ENCODE data around the gene ZNF12. TPM values are rescaled to one million over a fixed set of nuclear protein-coding genes. Genes with fewer than 3 reads are reported as not detected.
"Not testable (repeated sequence)": the region's sequence is repeated elsewhere in the genome, so short reads cannot be mapped to it uniquely, and the experiment has no call there.

Gene ZNF12
- total and polyA plus RNA-seq, 10 of the 15 experiments (the other 5 are each of a cell fraction or from before 2014, with no cell fraction given) = 6.7 to 38.1 (median 14.4) TPM

DNA sequence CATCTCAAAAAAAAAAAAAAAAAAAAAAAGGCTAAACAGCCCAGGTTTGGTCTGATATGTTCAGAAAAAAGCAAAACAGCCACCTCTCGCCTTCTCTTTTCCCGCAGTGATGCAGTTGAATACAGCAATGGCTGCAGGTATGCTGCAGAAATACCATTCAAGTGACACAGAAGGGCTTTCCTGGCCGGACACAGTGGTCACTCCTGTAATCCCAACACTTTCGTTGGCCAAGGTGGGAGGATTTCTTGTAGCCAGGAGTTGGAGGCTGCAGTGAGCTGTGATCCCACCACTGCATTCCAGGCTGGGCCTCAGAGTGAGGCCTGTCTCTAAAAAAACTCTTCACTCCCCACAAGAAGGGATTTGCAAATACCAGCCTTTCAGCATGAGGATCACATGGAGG is 17.6 kb upstream of the ZNF12 start:
- SMC1A ChIA-PET (ENCODE audit: uncharacterized antibody, unreplicated experiment) = interaction anchor here (2.1 kb wide), 1 partner anchor 11 kb away, joined by 8 read pairs; no protein-coding TSS in a partner anchor
- DNase-seq (ENCODE audit: low read depth, low spot score); H3K4me3 ChIP-seq; H3K79me2 ChIP-seq (ENCODE audit: control insufficient read depth, insufficient read depth, low read length); H4K20me1 ChIP-seq (ENCODE audit: control insufficient read depth, insufficient read depth); H3K9me3 ChIP-seq (replicated peaks; ENCODE audit: control insufficient read depth, insufficient read depth, low read length); H3K4me2 ChIP-seq (ENCODE audit: control insufficient read depth, insufficient read depth); BruUV-seq (replicated peaks); intact Hi-C loops (cut with micrococcal nuclease; ENCODE audit: unreplicated experiment); ATAC-seq; H3K9ac ChIP-seq (ENCODE audit: control insufficient read depth, insufficient read depth, low read length); H3K27me3 ChIP-seq (replicated peaks in 1 of 2; ENCODE audit: control insufficient read depth in 2 of 2, insufficient read depth in 2 of 2, low read length in 1 of 2); FAIRE-seq; H3K36me3 ChIP-seq (ENCODE audit: control insufficient read depth in 2 of 2, insufficient read depth in 2 of 2, low read length in 1 of 2); RAD21 ChIA-PET (ENCODE audit: unreplicated experiment); in situ Hi-C loops (cut with MboI); H3K27ac ChIP-seq (ENCODE audit: control insufficient read depth, insufficient read depth); H2AFZ ChIP-seq (ENCODE audit: control insufficient read depth, low read depth, low read length): not testable (repeated sequence)
- POLR2A ChIA-PET = interaction anchor here (1.2 kb wide), 1 partner anchor 17 kb away, joined by 3 read pairs; the partner anchor contains the start of gene ZNF12
- CTCF ChIA-PET = interaction anchor here (1.3 kb wide), 1 partner anchor 23 kb away, joined by 3 read pairs; no protein-coding TSS in a partner anchor
- 93% methylated on average over 4 of the region's 4 CpGs for WGBS (ENCODE audit: insufficient coverage, insufficient replicate concordance, low lambda C conversion rate, missing lambda C conversion rate)
- H3K4me1 ChIP-seq (ENCODE audit: control insufficient read depth, insufficient read depth, low read length) = peaks cover 16% of the 10 kb centered on the region

DNA sequence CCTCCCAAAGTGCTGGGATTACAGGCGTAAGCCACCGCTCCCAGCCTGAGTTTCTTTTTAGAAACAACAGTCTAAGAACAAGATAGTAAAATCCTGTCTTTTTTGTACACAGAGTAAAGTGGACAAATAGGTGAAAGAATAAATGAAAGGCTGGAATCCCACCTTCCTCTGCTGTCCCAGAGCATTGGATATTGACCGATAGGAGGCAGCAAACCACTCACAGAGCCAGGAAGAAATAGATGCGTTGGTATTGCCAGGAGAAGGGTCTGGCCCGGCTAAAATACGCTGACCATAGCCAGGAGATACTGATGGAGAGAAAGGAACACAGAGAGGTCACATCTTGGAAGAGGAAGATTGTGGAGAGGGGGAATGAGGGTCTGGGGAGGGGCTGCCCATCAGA is 11.4 kb upstream of the ZNF12 start:
- H2AFZ ChIP-seq (ENCODE audit: control insufficient read depth, low read depth, low read length) = no peak overlapping the region
- no peaks in the 10 kb centered on the region; the same call in 2 of the 3 replicates for H3K9me3 ChIP-seq (replicated peaks; ENCODE audit: control insufficient read depth, insufficient read depth, low read length)
- no peak overlapping the region for H3K4me3 ChIP-seq
- RAD21 ChIA-PET (ENCODE audit: unreplicated experiment) = no interaction called here
- no peaks in the 10 kb centered on the region for H3K27me3 ChIP-seq (replicated peaks in 1 of 2; ENCODE audit: control insufficient read depth in 2 of 2, insufficient read depth in 2 of 2, low read length in 1 of 2)
- in situ Hi-C loops (cut with MboI) (no loop called here), intact Hi-C loops (cut with micrococcal nuclease; ENCODE audit: unreplicated experiment) (no loop called here)
- H3K27ac ChIP-seq (ENCODE audit: control insufficient read depth, insufficient read depth) = no peak overlapping the region
- H3K36me3 ChIP-seq (ENCODE audit: control insufficient read depth in 2 of 2, insufficient read depth in 2 of 2, low read length in 1 of 2) = no peaks in the 10 kb centered on the region
- FAIRE-seq (no peak), ATAC-seq (no peak), DNase-seq (ENCODE audit: low read depth, low spot score) (no peak)
- H4K20me1 ChIP-seq (ENCODE audit: control insufficient read depth, insufficient read depth) = no peaks in the 10 kb centered on the region
- no TSS peak for BruUV-seq (replicated peaks)
- no peaks in the 10 kb centered on the region for H3K4me1 ChIP-seq (ENCODE audit: control insufficient read depth, insufficient read depth, low read length)
- no peaks in the 10 kb centered on the region for H3K79me2 ChIP-seq (ENCODE audit: control insufficient read depth, insufficient read depth, low read length)
- no peak overlapping the region for H3K4me2 ChIP-seq (ENCODE audit: control insufficient read depth, insufficient read depth)
- SMC1A ChIA-PET (ENCODE audit: uncharacterized antibody, unreplicated experiment) = no interaction called here
- POLR2A ChIA-PET = no interaction called here
- CTCF ChIA-PET = no interaction called here
- WGBS (ENCODE audit: insufficient coverage, insufficient replicate concordance, low lambda C conversion rate, missing lambda C conversion rate) = 75% methylated on average over 6 of the region's 6 CpGs
- TF ChIP-seq NBN (IDR thresholded peaks at IDR 0.05) (no peak), CREM (IDR thresholded peaks at IDR 0.05; ENCODE audit: low read depth) (no peak), EED (IDR thresholded peaks at IDR 0.05; ENCODE audit: low read depth) (no peak), BACH1 (IDR thresholded peaks at IDR 0.05; ENCODE audit: borderline replicate concordance) (no peak), RAD21 (IDR thresholded peaks at IDR 0.05; ENCODE audit: insufficient read depth, low read depth, low read length) (peak; percentile 41), SMC3 (IDR thresholded peaks at IDR 0.05; ENCODE audit: borderline replicate concordance, low read length) (no peak)
- TF ChIP-seq, protein P1, sequence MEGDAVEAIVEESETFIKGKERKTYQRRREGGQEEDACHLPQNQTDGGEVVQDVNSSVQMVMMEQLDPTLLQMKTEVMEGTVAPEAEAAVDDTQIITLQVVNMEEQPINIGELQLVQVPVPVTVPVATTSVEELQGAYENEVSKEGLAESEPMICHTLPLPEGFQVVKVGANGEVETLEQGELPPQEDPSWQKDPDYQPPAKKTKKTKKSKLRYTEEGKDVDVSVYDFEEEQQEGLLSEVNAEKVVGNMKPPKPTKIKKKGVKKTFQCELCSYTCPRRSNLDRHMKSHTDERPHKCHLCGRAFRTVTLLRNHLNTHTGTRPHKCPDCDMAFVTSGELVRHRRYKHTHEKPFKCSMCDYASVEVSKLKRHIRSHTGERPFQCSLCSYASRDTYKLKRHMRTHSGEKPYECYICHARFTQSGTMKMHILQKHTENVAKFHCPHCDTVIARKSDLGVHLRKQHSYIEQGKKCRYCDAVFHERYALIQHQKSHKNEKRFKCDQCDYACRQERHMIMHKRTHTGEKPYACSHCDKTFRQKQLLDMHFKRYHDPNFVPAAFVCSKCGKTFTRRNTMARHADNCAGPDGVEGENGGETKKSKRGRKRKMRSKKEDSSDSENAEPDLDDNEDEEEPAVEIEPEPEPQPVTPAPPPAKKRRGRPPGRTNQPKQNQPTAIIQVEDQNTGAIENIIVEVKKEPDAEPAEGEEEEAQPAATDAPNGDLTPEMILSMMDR (IDR thresholded peaks at IDR 0.05 in 2 of 3, conservative IDR thresholded peaks at IDR 0.05 in 1 of 3; ENCODE audit: control insufficient read depth in 2 of 3, extremely low read depth in 1 of 3, insufficient read depth in 1 of 3, low read depth in 3 of 3, low read length in 3 of 3) = peak; percentile 6 to 19 (median 13); a peak in 1 of 6 replicates
- no peak overlapping the region for H3K9ac ChIP-seq (ENCODE audit: control insufficient read depth, insufficient read depth, low read length)

DNA sequence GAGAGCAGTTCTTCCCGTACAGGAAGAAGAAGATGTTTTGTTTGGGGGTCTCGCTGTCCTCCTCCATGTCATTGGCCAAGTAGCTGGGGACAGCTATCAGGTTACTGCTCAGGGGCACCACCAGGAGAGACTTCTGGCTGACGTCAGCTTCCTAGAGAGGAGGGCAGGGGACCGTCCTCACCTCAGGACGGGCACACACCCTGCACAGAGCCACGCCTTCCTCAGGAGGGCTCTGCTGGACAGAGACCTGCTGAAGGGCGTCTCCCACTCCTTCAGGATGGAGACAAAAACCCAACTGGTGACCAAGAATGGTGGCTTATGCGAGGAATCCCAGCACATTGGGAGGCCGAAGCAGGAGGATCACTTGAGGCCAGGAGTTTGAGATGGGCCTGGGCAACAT is 9.2 kb upstream of the ZNF12 start:
- H3K27me3 ChIP-seq (replicated peaks in 1 of 2; ENCODE audit: control insufficient read depth in 2 of 2, insufficient read depth in 2 of 2, low read length in 1 of 2); H3K4me2 ChIP-seq (ENCODE audit: control insufficient read depth, insufficient read depth); H2AFZ ChIP-seq (ENCODE audit: control insufficient read depth, low read depth, low read length); H3K9ac ChIP-seq (ENCODE audit: control insufficient read depth, insufficient read depth, low read length); in situ Hi-C loops (cut with MboI); intact Hi-C loops (cut with micrococcal nuclease; ENCODE audit: unreplicated experiment); ATAC-seq; H4K20me1 ChIP-seq (ENCODE audit: control insufficient read depth, insufficient read depth); H3K79me2 ChIP-seq (ENCODE audit: control insufficient read depth, insufficient read depth, low read length); BruUV-seq (replicated peaks); RAD21 ChIA-PET (ENCODE audit: unreplicated experiment); DNase-seq (ENCODE audit: low read depth, low spot score); H3K9me3 ChIP-seq (replicated peaks; ENCODE audit: control insufficient read depth, insufficient read depth, low read length); H3K4me3 ChIP-seq; H3K27ac ChIP-seq (ENCODE audit: control insufficient read depth, insufficient read depth); H3K4me1 ChIP-seq (ENCODE audit: control insufficient read depth, insufficient read depth, low read length); CTCF ChIA-PET; SMC1A ChIA-PET (ENCODE audit: uncharacterized antibody, unreplicated experiment); FAIRE-seq; H3K36me3 ChIP-seq (ENCODE audit: control insufficient read depth in 2 of 2, insufficient read depth in 2 of 2, low read length in 1 of 2): not testable (repeated sequence)
- WGBS (ENCODE audit: insufficient coverage, insufficient replicate concordance, low lambda C conversion rate, missing lambda C conversion rate) = 55% methylated on average over 8 of the region's 9 CpGs
- POLR2A ChIA-PET = interaction anchor here (0.5 kb wide), 1 partner anchor 10 kb away, joined by 5 read pairs; no protein-coding TSS in a partner anchor

Measured in GM12878 (cell line).